ENCODE data around the gene HTRA1.

HTRA1 gene

GRCh38 chr10:122475100-122475499 lies 13.7 kb downstream of the HTRA1 start:
- no peak for DNase-seq

GRCh38 chr10:122475591-122476332 lies 14.4 kb downstream of the HTRA1 start:
- no peak for DNase-seq

- no peak for DNase-seq
These were observed 15.0 kb downstream of the HTRA1 start for GRCh38 chr10:122476333-122476695.

GRCh38 chr10:122477436-122477835 lies 16.1 kb downstream of the HTRA1 start:
- DNase-seq: no peak

GRCh38 chr10:122478971-122479370 lies 17.6 kb downstream of the HTRA1 start:
- no peak for DNase-seq

- DNase-seq: no peak
These were observed 18.9 kb downstream of the HTRA1 start for GRCh38 chr10:122480146-122480833.

- no peak for DNase-seq
These were observed 20.1 kb downstream of the HTRA1 start for GRCh38 chr10:122481296-122482056.

GRCh38 chr10:122484276-122485060 lies 23.1 kb downstream of the HTRA1 start:
- DNase-seq: no peak

GRCh38 chr10:122485670-122486069 lies 24.3 kb downstream of the HTRA1 start:
- no peak for DNase-seq

- no peak for DNase-seq
These were observed 25.2 kb downstream of the HTRA1 start for GRCh38 chr10:122486406-122487080.

- DNase-seq: no peak
These were observed 25.9 kb downstream of the HTRA1 start for GRCh38 chr10:122487174-122487765.

GRCh38 chr10:122490268-122490667 lies 28.9 kb downstream of the HTRA1 start:
- DNase-seq: no peak

GRCh38 chr10:122490786-122491680 lies 29.7 kb downstream of the HTRA1 start:
- no peak for DNase-seq

GRCh38 chr10:122492006-122492405 lies 30.7 kb downstream of the HTRA1 start:
- no peak for DNase-seq

GRCh38 chr10:122492999-122493481 lies 31.7 kb downstream of the HTRA1 start:
- DNase-seq: no peak

- DNase-seq: no peak
These were observed 32.4 kb downstream of the HTRA1 start for GRCh38 chr10:122493761-122494160.

- no peak for DNase-seq
These were observed 32.9 kb downstream of the HTRA1 start for GRCh38 chr10:122494173-122494820.

- no peak for DNase-seq
These were observed 33.5 kb downstream of the HTRA1 start for GRCh38 chr10:122494833-122495232.

- DNase-seq: no peak
These were observed 34.3 kb downstream of the HTRA1 start for GRCh38 chr10:122495406-122496340.
